Large intestine (tissue), 3 donors: ENCODE measurements around the gene FCGR2B. TPM values are rescaled to one million over a fixed set of nuclear protein-coding genes. Genes with fewer than 3 reads are reported as not detected.
"Not testable (repeated sequence)": the region's sequence is repeated elsewhere in the genome, so short reads cannot be mapped to it uniquely, and the experiment has no call there.

Experiments
- DNase-seq, 2 donors: peaks; one replicate each; pipeline versions ENCODE4 v3.0.0 to v3.0.0-alpha.2; 2013
- H3K27ac ChIP-seq: one replicate; pipeline ENCODE4 v1.5.1; 2013; ENCODE audit warnings: low read length
- H3K27me3 ChIP-seq: 2 replicates; pipeline ENCODE4 v1.6.1; 2013; ENCODE audit warnings: low read length; ENCODE audit not compliant: control insufficient read depth, insufficient read depth
- H3K36me3 ChIP-seq: 2 replicates; pipeline ENCODE4 v1.6.1; 2013; ENCODE audit warnings: low read length; ENCODE audit not compliant: control insufficient read depth, insufficient read depth
- H3K4me1 ChIP-seq: one replicate; pipeline ENCODE4 v1.6.1; 2013; ENCODE audit warnings: low read length; ENCODE audit not compliant: control insufficient read depth, insufficient read depth
- H3K4me3 ChIP-seq: one replicate; pipeline ENCODE4 v1.5.1; 2013; ENCODE audit warnings: low read length
- H3K9me3 ChIP-seq: one replicate; pipeline ENCODE4 v1.6.1; 2013; ENCODE audit warnings: mild to moderate bottlenecking, low read depth, low read length, moderate library complexity; ENCODE audit not compliant: control insufficient read depth
- WGBS: methylation state at CpG from one replicate; pipeline ENCODE4 v1.1.5; 2013; ENCODE audit warnings: low lambda C conversion rate; ENCODE audit not compliant: insufficient coverage; 5-methylcytosine and 5-hydroxymethylcytosine counted together
- polyA plus RNA-seq: library from polyadenylated mRNA; unstranded; fragments of 120-200 nt; gene quantifications from one replicate; pipeline ENCODE4 v1.2.1, GENCODE V29; 2013

FCGR2B gene
- polyA plus RNA-seq, 1 donor: 0.06 TPM

GRCh38 chr1:161721738-161722343 is 58.9 kb downstream of the FCGR2B start:
- H3K4me3 ChIP-seq: no peak overlapping the region
- H3K4me1 ChIP-seq: peaks cover 4% of the 10 kb centered on the region
- no peaks in the 10 kb centered on the region for H3K36me3 ChIP-seq
- H3K27me3 ChIP-seq: peaks cover 48% of the 10 kb centered on the region
- 54% methylated on average over 3 of the region's 8 CpGs for WGBS
- H3K9me3 ChIP-seq: no peaks in the 10 kb centered on the region
- no peak overlapping the region for H3K27ac ChIP-seq
- DNase-seq: no peak

GRCh38 chr1:161722406-161722805 is 59.5 kb downstream of the FCGR2B start:
- WGBS: no CpG with 5 or more reads among the region's 1 CpG
- H3K27me3 ChIP-seq: peaks cover 51% of the 10 kb centered on the region
- H3K9me3 ChIP-seq: no peaks in the 10 kb centered on the region
- DNase-seq: no peak
- no peak overlapping the region for H3K4me3 ChIP-seq
- H3K4me1 ChIP-seq: peaks cover 4% of the 10 kb centered on the region
- H3K36me3 ChIP-seq: no peaks in the 10 kb centered on the region
- H3K27ac ChIP-seq: no peak overlapping the region

- Histone ChIP-seq H3K9me3 (no peaks in the 10 kb centered on the region), H3K27ac (no peak overlapping the region), H3K36me3 (no peaks in the 10 kb centered on the region), H3K27me3 (peaks cover 53% of the 10 kb centered on the region), H3K4me1 (peaks cover 4% of the 10 kb centered on the region), H3K4me3 (no peak overlapping the region)
- DNase-seq: peak in 1 of 2 donors; percentile 7
- 86% methylated on average over 1 of the region's 8 CpGs for WGBS
Observed at GRCh38 chr1:161723459-161724141, 60.7 kb downstream of the FCGR2B start.

GRCh38 chr1:161725258-161725907 is 62.4 kb downstream of the FCGR2B start:
- WGBS: 69% methylated on average over 5 of the region's 22 CpGs
- not testable (repeated sequence) for H3K36me3 ChIP-seq, H3K9me3 ChIP-seq, H3K4me1 ChIP-seq, DNase-seq, H3K27ac ChIP-seq
- Histone ChIP-seq H3K4me3 (peak overlapping the region; percentile 70), H3K27me3 (peaks cover 50% of the 10 kb centered on the region)

GRCh38 chr1:161725908-161726472 is 63.0 kb downstream of the FCGR2B start:
- no peaks in the 10 kb centered on the region for H3K9me3 ChIP-seq
- H3K27me3 ChIP-seq: peaks cover 54% of the 10 kb centered on the region
- H3K4me3 ChIP-seq: peak overlapping the region; percentile 70
- DNase-seq: peak; percentile 20 to 68
- no peaks in the 10 kb centered on the region for H3K36me3 ChIP-seq
- peak overlapping the region; percentile 57 for H3K27ac ChIP-seq
- WGBS: no CpG with 5 or more reads among the region's 34 CpGs
- H3K4me1 ChIP-seq: peaks cover 4% of the 10 kb centered on the region

GRCh38 chr1:161726473-161727255 is 63.7 kb downstream of the FCGR2B start:
- peak overlapping the region; percentile 70 for H3K4me3 ChIP-seq
- peak; percentile 83 to 84 for DNase-seq
- peak overlapping the region; percentile 73 for H3K27ac ChIP-seq
- peaks cover 4% of the 10 kb centered on the region for H3K4me1 ChIP-seq
- H3K27me3 ChIP-seq: peaks cover 54% of the 10 kb centered on the region
- H3K36me3 ChIP-seq: no peaks in the 10 kb centered on the region
- no peaks in the 10 kb centered on the region for H3K9me3 ChIP-seq
- no CpG with 5 or more reads among the region's 83 CpGs for WGBS

GRCh38 chr1:161727256-161727924 is 64.4 kb downstream of the FCGR2B start:
- Histone ChIP-seq H3K9me3 (no peaks in the 10 kb centered on the region), H3K4me1 (peaks cover 4% of the 10 kb centered on the region), H3K27ac (peak overlapping the region; percentile 73), H3K27me3 (peaks cover 51% of the 10 kb centered on the region), H3K4me3 (peak overlapping the region; percentile 70), H3K36me3 (no peaks in the 10 kb centered on the region)
- no CpG with 5 or more reads among the region's 38 CpGs for WGBS
- no peak for DNase-seq

Other genes starting within 250 kb of the FCGR2B start
- 3.0 TPM for gene FCGR2A, start 157.7 kb upstream of the FCGR2B start, polyA plus RNA-seq
- 0.46 TPM for gene HSPA6, start 138.6 kb upstream of the FCGR2B start, polyA plus RNA-seq
- gene FCGR3A, start 113.3 kb upstream of the FCGR2B start, polyA plus RNA-seq: 3.1 TPM
- gene FCGR3B, start 32.0 kb upstream of the FCGR2B start, polyA plus RNA-seq: 0.04 TPM
- gene FCRLA, start 44.1 kb downstream of the FCGR2B start, polyA plus RNA-seq: 0.12 TPM
- 0.60 TPM for gene FCRLB, start 58.4 kb downstream of the FCGR2B start, polyA plus RNA-seq
- gene DUSP12, start 86.6 kb downstream of the FCGR2B start, polyA plus RNA-seq: 33.8 TPM
- 19.6 TPM for gene ATF6, start 103.2 kb downstream of the FCGR2B start, polyA plus RNA-seq